PC-3 (cell line): ENCODE results near the gene GRK7. TPM values are rescaled to one million over a fixed set of nuclear protein-coding genes. Genes with fewer than 3 reads are reported as not detected.

Experiments used
- ATAC-seq: fragments of 200-7000 bp; cut with Tn5 transposase; 2 replicates; pipeline ENCODE4 v1.9.1; 2020; ENCODE audit warnings: mild to moderate bottlenecking, moderate library complexity
- BruUV-seq: library from RNA; stranded (reverse); fragments of 400-500 nt; replicated peaks from 2 replicates; lab custom pipeline; 2021; lab: Mats Ljungman, UMichigan
- CTCF ChIA-PET: fragments of 300-600 bp; sonication (Branson Sonifier 250); formaldehyde crosslinking; loops from one replicate; lab custom pipeline; 2022; ENCODE audit warnings: antibody characterized with exemption; lab: Charles Lee
- POLR2A ChIA-PET: fragments of 300-600 bp; sonication (Branson Sonifier 250); formaldehyde crosslinking; loops from one replicate; lab custom pipeline; 2022; ENCODE audit warnings: antibody characterized with exemption; ENCODE audit not compliant: unreplicated experiment; lab: Charles Lee
- DNase-seq: peaks from one replicate; pipeline ENCODE4 v3.0.0-alpha.2; 2015
- H2AFZ ChIP-seq: fragments of 300-600 bp; sonication (generic); 2 replicates; pipeline ENCODE4 v1.6.0; 2016; ENCODE audit warnings: antibody characterized with exemption, low read length
- H3F3A ChIP-seq: fragments of 300-600 bp; sonication (generic); one replicate; pipeline ENCODE4 v1.6.0; 2017; ENCODE audit warnings: antibody characterized with exemption, low read length, control low read depth, mild to moderate bottlenecking; ENCODE audit not compliant: unreplicated experiment
- H3K27ac ChIP-seq: fragments of 300-600 bp; sonication (generic); 2 replicates; pipeline ENCODE4 v1.5.1; 2016; ENCODE audit warnings: mild to moderate bottlenecking, low read length
- H3K27me3 ChIP-seq: fragments of 300-600 bp; sonication (generic); 2 replicates; pipeline ENCODE4 v1.6.1; 2016; ENCODE audit warnings: low read length, mixed read lengths
- H3K36me3 ChIP-seq: fragments of 300-600 bp; sonication (generic); 2 replicates; pipeline ENCODE4 v1.6.1; 2016; ENCODE audit warnings: low read depth, mixed run types, low read length, mixed read lengths
- H3K4me1 ChIP-seq: fragments of 300-600 bp; sonication (generic); 2 replicates; pipeline ENCODE4 v1.5.1; 2016; ENCODE audit warnings: low read length; ENCODE audit not compliant: insufficient read depth
- H3K4me2 ChIP-seq: fragments of 300-600 bp; sonication (generic); 2 replicates; pipeline ENCODE4 v1.6.0; 2016; ENCODE audit warnings: low read length
- H3K4me3 ChIP-seq: fragments of 300-600 bp; sonication (generic); 2 replicates; pipeline ENCODE4 v1.5.1; 2016; ENCODE audit warnings: mild to moderate bottlenecking, low read length, mixed read lengths
- H3K79me2 ChIP-seq: fragments of 300-600 bp; sonication (generic); 2 replicates; pipeline ENCODE4 v1.6.1; 2017; ENCODE audit warnings: low read length, mixed read lengths
- H3K9ac ChIP-seq: fragments of 300-600 bp; sonication (generic); 2 replicates; pipeline ENCODE4 v1.6.0; 2016; ENCODE audit warnings: mild to moderate bottlenecking, low read length
- H3K9me2 ChIP-seq: fragments of 300-600 bp; sonication (generic); replicated peaks from 2 replicates; pipeline ENCODE4 v1.6.1; 2016; ENCODE audit warnings: mixed run types, low read length, mixed read lengths
- H3K9me3 ChIP-seq: fragments of 300-600 bp; sonication (generic); 2 replicates; pipeline ENCODE4 v1.6.1; 2016; ENCODE audit warnings: low read length, mixed read lengths
- H4K20me1 ChIP-seq: fragments of 300-600 bp; sonication (generic); 2 replicates; pipeline ENCODE4 v1.6.1; 2016; ENCODE audit warnings: low read length, mixed read lengths
- CTCF ChIP-seq: fragments of 300-600 bp; sonication (generic); conservative IDR thresholded peaks from 2 replicates; pipeline ENCODE4 v1.5.1; 2017; ENCODE audit warnings: antibody characterized with exemption, low read depth, mild to moderate bottlenecking, low read length
- EZH2 ChIP-seq: fragments of 300-600 bp; sonication (generic); IDR thresholded peaks from one replicate; pipeline ENCODE4 v1.6.1; 2017; ENCODE audit warnings: antibody characterized with exemption, mild to moderate bottlenecking, low read length; ENCODE audit not compliant: unreplicated experiment
- EZH2phosphoT487 ChIP-seq: fragments of 300-600 bp; sonication (generic); IDR thresholded peaks from 2 replicates; pipeline ENCODE4 v1.6.1; 2018; ENCODE audit warnings: mild to moderate bottlenecking, antibody characterized with exemption, low read length, borderline replicate concordance
- intact Hi-C: fragments of 100-400 bp; cut with micrococcal nuclease; formaldehyde crosslinking; loops from 2 replicates; pipeline ENCODE4 v1.9.0; 2023
- total RNA-seq: library from RNA; depleted of rRNA; stranded (reverse); fragments of >200 nt; gene quantifications from 2 replicates; pipeline ENCODE4 v1.2.3, GENCODE V29; 2014

GRK7 gene
- total RNA-seq, 1 experiment from 2014 or later, result not detected

GRCh38 chr3:141764045-141764444 lies 837 bp downstream of the GRK7 start:
- Histone ChIP-seq H3K79me2 (no peaks in the 10 kb centered on the region), H3F3A (no peaks in the 10 kb centered on the region), H3K4me2 (no peak overlapping the region), H3K9ac (no peak overlapping the region), H4K20me1 (no peaks in the 10 kb centered on the region), H3K4me3 (no peak overlapping the region), H3K4me1 (no peaks in the 10 kb centered on the region), H3K9me3 (no peaks in the 10 kb centered on the region), H3K27me3 (no peaks in the 10 kb centered on the region), H2AFZ (no peak overlapping the region), H3K9me2 (no peaks in the 10 kb centered on the region), H3K36me3 (no peaks in the 10 kb centered on the region), H3K27ac (no peak overlapping the region)
- ATAC-seq (no peak), DNase-seq (no peak)
- ChIA-PET CTCF (no interaction called here), POLR2A (no interaction called here)
- intact Hi-C loops, result no loop called here
- TF ChIP-seq EZH2, result no peak
- TF ChIP-seq CTCF, result no peak
- TF ChIP-seq EZH2phosphoT487, result no peak
- BruUV-seq, result no TSS peak

GRCh38 chr3:141764465-141764864 lies 1.3 kb downstream of the GRK7 start:
- Histone ChIP-seq H3K4me3 (no peak overlapping the region), H3K9me3 (no peaks in the 10 kb centered on the region), H3K9ac (no peak overlapping the region), H3K9me2 (no peaks in the 10 kb centered on the region), H3K27ac (no peak overlapping the region), H3K27me3 (no peaks in the 10 kb centered on the region), H3K79me2 (no peaks in the 10 kb centered on the region), H3K4me1 (no peaks in the 10 kb centered on the region), H3K36me3 (no peaks in the 10 kb centered on the region), H3F3A (no peaks in the 10 kb centered on the region), H3K4me2 (no peak overlapping the region), H2AFZ (no peak overlapping the region), H4K20me1 (no peaks in the 10 kb centered on the region)
- POLR2A ChIA-PET, result no interaction called here
- intact Hi-C loops, result no loop called here
- TF ChIP-seq CTCF, result no peak
- no peak for TF ChIP-seq EZH2phosphoT487
- no peak for TF ChIP-seq EZH2
- no TSS peak for BruUV-seq
- CTCF ChIA-PET, result no interaction called here
- ATAC-seq, result no peak
- DNase-seq, result no peak

GRCh38 chr3:141764986-141765385 lies 1.8 kb downstream of the GRK7 start:
- H3K79me2 ChIP-seq, result no peaks in the 10 kb centered on the region
- no peak overlapping the region for H2AFZ ChIP-seq
- no peaks in the 10 kb centered on the region for H3K27me3 ChIP-seq
- TF ChIP-seq CTCF (no peak), EZH2 (no peak), EZH2phosphoT487 (no peak)
- H3K27ac ChIP-seq, result no peak overlapping the region
- ChIA-PET POLR2A (no interaction called here), CTCF (no interaction called here)
- H3K36me3 ChIP-seq, result no peaks in the 10 kb centered on the region
- BruUV-seq, result no TSS peak
- ATAC-seq (no peak), DNase-seq (no peak)
- H3K9me3 ChIP-seq, result no peaks in the 10 kb centered on the region
- H3K4me2 ChIP-seq, result no peak overlapping the region
- H3F3A ChIP-seq, result no peaks in the 10 kb centered on the region
- no peaks in the 10 kb centered on the region for H3K4me1 ChIP-seq
- no peaks in the 10 kb centered on the region for H4K20me1 ChIP-seq
- no peak overlapping the region for H3K4me3 ChIP-seq
- intact Hi-C loops, result no loop called here
- H3K9me2 ChIP-seq, result no peaks in the 10 kb centered on the region
- no peak overlapping the region for H3K9ac ChIP-seq
